IMR-90 (cell line): Measurements from ENCODE around the gene PIAS1. TPM values are rescaled to one million over a fixed set of nuclear protein-coding genes. Genes with fewer than 3 reads are reported as not detected.

Experiments
- ATAC-seq: fragments of 200-7000 bp; cut with Tn5 transposase; 2 replicates; pipeline ENCODE4 v1.9.1; 2020; ENCODE audit warnings: low read depth, mild to moderate bottlenecking, moderate library complexity
- BruUV-seq: library from RNA; stranded (reverse); fragments of 400-500 nt; replicated peaks from 2 replicates; lab custom pipeline; 2021; lab: Mats Ljungman, UMichigan
- CTCF ChIA-PET: fragments of 300-600 bp; formaldehyde crosslinking; extraction: SDS; loops from one replicate; lab custom pipeline; 2021; ENCODE audit warnings: antibody characterized with exemption; lab: Yijun Ruan, JAX
- POLR2A ChIA-PET: fragments of 300-600 bp; sonication (Branson Sonifier 250); formaldehyde crosslinking; loops from one replicate; lab custom pipeline; 2022; ENCODE audit warnings: antibody characterized with exemption; ENCODE audit not compliant: unreplicated experiment; lab: Charles Lee
- DNase-seq: peaks from one replicate; pipeline ENCODE4 v3.0.0; 2013
- H2AFZ ChIP-seq: replicated peaks from 2 replicates; pipeline ENCODE3; 2013; ENCODE audit warnings: low read length, mild to moderate bottlenecking; ENCODE audit not compliant: poor library complexity
- H2AK5ac ChIP-seq: 2 replicates; pipeline ENCODE4 v1.6.1; 2013; ENCODE audit warnings: low read depth, low read length, inconsistent platforms
- H2AK9ac ChIP-seq: replicated peaks from 2 replicates; pipeline ENCODE3; 2013; ENCODE audit warnings: mild to moderate bottlenecking, low read depth, low read length, moderate library complexity; ENCODE audit not compliant: poor library complexity
- H2BK120ac ChIP-seq: 2 replicates; pipeline ENCODE4 v1.6.1; 2013; ENCODE audit warnings: low read depth, low read length, inconsistent platforms
- H2BK15ac ChIP-seq: 3 replicates; pipeline ENCODE4 v1.6.1; 2013; ENCODE audit warnings: low read depth, low read length, inconsistent platforms
- H2BK20ac ChIP-seq: 2 replicates; pipeline ENCODE4 v1.6.1; 2013; ENCODE audit warnings: low read depth, mild to moderate bottlenecking, inconsistent platforms, low read length, moderate library complexity
- H2BK5ac ChIP-seq: 2 replicates; pipeline ENCODE4 v1.6.1; 2013; ENCODE audit warnings: mild to moderate bottlenecking, low read depth, low read length, inconsistent platforms; ENCODE audit not compliant: poor library complexity, severe bottlenecking
- H3K14ac ChIP-seq: replicated peaks from 2 replicates; pipeline ENCODE4 v1.6.1; 2013; ENCODE audit warnings: low read depth, low read length, inconsistent platforms
- H3K18ac ChIP-seq: 2 replicates; pipeline ENCODE4 v1.6.1; 2013; ENCODE audit warnings: low read depth, low read length, control low read depth
- H3K23ac ChIP-seq: 2 replicates; pipeline ENCODE4 v1.6.1; 2013; ENCODE audit warnings: low read depth, low read length, inconsistent platforms
- H3K27ac ChIP-seq: 2 replicates; pipeline ENCODE4 v1.5.1; 2013; ENCODE audit warnings: mild to moderate bottlenecking, control low read depth, low read length; ENCODE audit not compliant: insufficient read depth
- H3K27me3 ChIP-seq: 2 replicates; pipeline ENCODE4 v1.6.1; 2013; ENCODE audit warnings: low read length; ENCODE audit not compliant: control insufficient read depth, insufficient read depth
- H3K36me3 ChIP-seq: 2 replicates; pipeline ENCODE4 v1.6.1; 2013; ENCODE audit warnings: low read length, mixed read lengths; ENCODE audit not compliant: control insufficient read depth, insufficient read depth
- H3K4ac ChIP-seq: 2 replicates; pipeline ENCODE4 v1.6.1; 2013; ENCODE audit warnings: low read depth, low read length, inconsistent platforms
- H3K4me1 ChIP-seq: 2 replicates; pipeline ENCODE4 v1.6.1; 2013; ENCODE audit warnings: low read length, mixed read lengths; ENCODE audit not compliant: control insufficient read depth, insufficient read depth
- H3K4me2 ChIP-seq: 2 replicates; pipeline ENCODE4 v1.6.1; 2013; ENCODE audit warnings: low read depth, mild to moderate bottlenecking, control low read depth, low read length, moderate library complexity
- H3K4me3 ChIP-seq: 2 replicates; pipeline ENCODE4 v1.5.1; 2013; ENCODE audit warnings: low read depth, mild to moderate bottlenecking, control low read depth, low read length, moderate library complexity; ENCODE audit not compliant: insufficient read depth
- H3K56ac ChIP-seq: 2 replicates; pipeline ENCODE4 v1.6.1; 2013; ENCODE audit warnings: low read length, inconsistent platforms; ENCODE audit not compliant: insufficient read depth; ENCODE audit errors: extremely low read depth
- H3K79me1 ChIP-seq, 2 experiments: 2 replicates each; pipeline ENCODE4 v1.6.1; 2013; ENCODE audit warnings: low read length in 2 of 2, inconsistent platforms in 1 of 2, low read depth in 1 of 2
- H3K9ac ChIP-seq: 2 replicates; pipeline ENCODE4 v1.6.1; 2013; ENCODE audit warnings: low read depth, low read length, control low read depth
- H3K9me1 ChIP-seq: 2 replicates; pipeline ENCODE4 v1.6.1; 2013; ENCODE audit warnings: low read length, inconsistent platforms; ENCODE audit not compliant: insufficient read depth
- H3K9me3 ChIP-seq: 2 replicates; pipeline ENCODE4 v1.6.1; 2013; ENCODE audit warnings: low read length; ENCODE audit not compliant: control insufficient read depth, insufficient read depth
- H4K20me1 ChIP-seq: 2 replicates; pipeline ENCODE4 v1.6.1; 2013; ENCODE audit warnings: low read length, inconsistent platforms; ENCODE audit not compliant: insufficient read depth
- H4K5ac ChIP-seq: 2 replicates; pipeline ENCODE4 v1.6.1; 2013; ENCODE audit warnings: mild to moderate bottlenecking, low read depth, low read length, control low read depth
- H4K8ac ChIP-seq, 2 experiments: 2 replicates each; pipeline ENCODE4 v1.6.1; 2013; ENCODE audit warnings: low read depth in 2 of 2, low read length in 2 of 2, control low read depth in 1 of 2, inconsistent platforms in 1 of 2
- H4K91ac ChIP-seq: 2 replicates; pipeline ENCODE4 v1.6.1; 2013; ENCODE audit warnings: low read depth, low read length, inconsistent platforms; ENCODE audit not compliant: insufficient read depth
- BHLHE40 ChIP-seq: fragments of 150-350 bp; IDR thresholded peaks from 2 replicates; pipeline ENCODE4 v1.6.1; 2016; ENCODE audit warnings: mild to moderate bottlenecking, low read depth, low read length
- WGBS, 2 experiments: methylation state at CpG; one replicate each; pipeline versions ENCODE4 v1.1.5 to v1.1.7; 2013; ENCODE audit warnings: missing lambda C conversion rate in 2 of 2; ENCODE audit not compliant: insufficient read length in 1 of 2; ENCODE audit errors: extremely low coverage in 2 of 2; 5-methylcytosine and 5-hydroxymethylcytosine counted together
- dilution Hi-C: fragments of 300-500 bp; cut with HindIII; formaldehyde crosslinking; loops from one replicate; pipeline ENCODE4 v1.14.3; 2018; ENCODE audit warnings: low sequenced_read_pairs; ENCODE audit not compliant: unreplicated experiment
- in situ Hi-C: fragments of 300-500 bp; cut with MboI; formaldehyde crosslinking; loops from 3 replicates; pipeline ENCODE4 v1.14.3; 2019; ENCODE audit warnings: low sequenced_read_pairs, inconsistent platforms, mixed read lengths
- intact Hi-C: fragments of 100-400 bp; cut with micrococcal nuclease; formaldehyde crosslinking; loops from 2 replicates; pipeline ENCODE4 v1.10.0; 2022
- polyA plus RNA-seq, 3 experiments: library from polyadenylated mRNA; depleted of rRNA; stranded (reverse); fragments of >200 nt; gene quantifications; 2 replicates each; pipeline ENCODE4 v1.2.3, GENCODE V29; 2012; ENCODE audit warnings: low replicate concordance in 1 of 3
- total RNA-seq: library from RNA; depleted of rRNA; stranded (reverse); fragments of >200 nt; gene quantifications from 2 replicates; pipeline ENCODE4 v1.2.3, GENCODE V29; 2012

The PIAS1 gene
- total and polyA plus RNA-seq, 2 of the 4 experiments (the other 2 are of a cell fraction), result 20.0 to 63.6 TPM

DNA sequence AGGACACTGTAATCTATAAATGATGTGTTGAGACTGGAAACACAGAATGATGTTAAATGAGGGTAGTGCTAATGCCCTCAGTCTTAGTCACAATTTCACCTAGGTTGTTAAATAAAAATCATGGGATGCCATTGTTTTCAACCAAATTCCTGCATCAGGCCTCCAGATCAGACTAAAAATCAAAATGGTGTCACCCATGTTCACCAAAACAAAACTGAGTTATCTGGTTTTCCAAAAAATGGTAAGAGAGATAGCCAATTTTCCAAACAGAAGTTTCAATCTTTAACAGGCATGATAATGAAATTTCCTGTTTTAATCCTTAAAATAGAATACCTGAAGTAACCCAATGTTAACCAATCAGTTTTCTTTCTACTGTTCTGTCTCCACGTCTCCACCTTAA, 2.2 kb upstream of the PIAS1 start:
- Histone ChIP-seq H3K4me1 (no peaks in the 10 kb centered on the region; the same call in 1 of the 2 replicates), H3K14ac (no peak overlapping the region), H3K27me3 (peaks cover 3% of the 10 kb centered on the region), H3K56ac (no peak overlapping the region), H3K9me1 (no peaks in the 10 kb centered on the region), H2AK5ac (no peak overlapping the region), H2BK20ac (no peak overlapping the region), H3K4me3 (no peak overlapping the region), H2BK15ac (no peak overlapping the region), H2BK120ac (no peak overlapping the region), H3K4ac (no peak overlapping the region), H4K8ac (no peak overlapping the region), H3K79me1 (peaks cover 0 to 13% of the 10 kb centered on the region in 2 experiments; a peak in 2 of 4 replicates), H4K5ac (no peak overlapping the region), H3K4me2 (no peak overlapping the region), H2BK5ac (no peak overlapping the region), H4K91ac (no peak overlapping the region), H2AFZ (no peak overlapping the region), H3K36me3 (no peaks in the 10 kb centered on the region), H3K18ac (no peak overlapping the region), H2AK9ac (no peak overlapping the region), H4K20me1 (peaks cover 21% of the 10 kb centered on the region), H3K9me3 (no peaks in the 10 kb centered on the region), H3K9ac (no peak overlapping the region), H3K23ac (no peak overlapping the region), H3K27ac (no peak overlapping the region)
- ChIA-PET CTCF (no interaction called here), POLR2A (no interaction called here)
- no CpG with 5 or more reads among the region's 1 CpG for whole genome bisulfite sequencing, 2 experiments
- BruUV-seq, result no TSS peak
- in situ Hi-C loops, result no loop called here
- intact Hi-C loops, result no loop called here
- ATAC-seq (no peak), DNase-seq (no peak)
- TF ChIP-seq BHLHE40, result no peak
- dilution Hi-C loops, result no loop called here
